Measurements from ENCODE around the gene TMEM37.

The TMEM37 gene

GRCh38 chr2:119481501-119482455 lies 50.1 kb downstream of the TMEM37 start:
- DNase-seq = no peak

GRCh38 chr2:119482481-119483394 lies 51.1 kb downstream of the TMEM37 start:
- DNase-seq = no peak

- no peak for DNase-seq
Observed at GRCh38 chr2:119483395-119483753, 51.7 kb downstream of the TMEM37 start.

GRCh38 chr2:119483896-119484718 lies 52.5 kb downstream of the TMEM37 start:
- DNase-seq = no peak

- DNase-seq = no peak
Observed at GRCh38 chr2:119484834-119485233, 53.2 kb downstream of the TMEM37 start.

- DNase-seq = no peak
Observed at GRCh38 chr2:119485336-119486110, 53.9 kb downstream of the TMEM37 start.

- DNase-seq = no peak
Observed at GRCh38 chr2:119486196-119486827, 54.7 kb downstream of the TMEM37 start.

- DNase-seq = no peak
Observed at GRCh38 chr2:119486886-119487285, 55.2 kb downstream of the TMEM37 start.

GRCh38 chr2:119487434-119488244 lies 56.0 kb downstream of the TMEM37 start:
- no peak for DNase-seq

Measured in COR-L47 (cell line).